Naive B cell (primary cell): ENCODE data around the gene POLD1. TPM values are rescaled to one million over a fixed set of nuclear protein-coding genes. Genes with fewer than 3 reads are reported as not detected.
A peak's percentile ranks its signal among the peaks of the same experiment; 100 is the strongest.
"Not testable (repeated sequence)": the region's sequence is repeated elsewhere in the genome, so short reads cannot be mapped to it uniquely, and the experiment has no call there.

ENCODE experiments used
- ATAC-seq, 2 donors: fragments of 150-1000 bp; cut with Tn5 transposase; 2 replicates each; pipeline ENCODE4 v1.10.0; 2021; ENCODE audit warnings: low read depth in 2 of 2, mild to moderate bottlenecking in 2 of 2, moderate library complexity in 2 of 2
- DNase-seq: peaks from one replicate; pipeline ENCODE4 v3.0.0; 2022
- H3K27ac Mint-ChIP-seq, 6 donors: one replicate each; pipeline ENCODE4 v1.8.0; 2020 to 2022; ENCODE audit warnings: mild to moderate bottlenecking in 6 of 6, mixed read lengths in 6 of 6, moderate library complexity in 5 of 6, inconsistent platforms in 2 of 6
- H3K27me3 Mint-ChIP-seq, 3 donors: one replicate each; pipeline ENCODE4 v1.8.0; 2021 to 2022; ENCODE audit warnings: mixed read lengths in 3 of 3, mild to moderate bottlenecking in 1 of 3
- H3K36me3 Mint-ChIP-seq, 2 donors: one replicate each; pipeline ENCODE4 v1.8.0; 2020 to 2022; ENCODE audit warnings: mixed read lengths in 2 of 2, inconsistent platforms in 1 of 2, mild to moderate bottlenecking in 1 of 2
- H3K4me1 Mint-ChIP-seq, 3 donors: one replicate each; pipeline ENCODE4 v1.8.0; 2020 to 2022; ENCODE audit warnings: mixed read lengths in 3 of 3, inconsistent platforms in 1 of 3, mild to moderate bottlenecking in 1 of 3, moderate library complexity in 1 of 3
- H3K4me3 Mint-ChIP-seq, 8 donors: one replicate each; pipeline ENCODE4 v1.8.0; 2020 to 2022; ENCODE audit warnings: mild to moderate bottlenecking in 8 of 8, mixed read lengths in 8 of 8, moderate library complexity in 8 of 8, inconsistent platforms in 2 of 8
- H3K9me3 Mint-ChIP-seq, 7 donors: one replicate each; pipeline ENCODE4 v1.8.0; 2020 to 2022; ENCODE audit warnings: mixed read lengths in 7 of 7, mild to moderate bottlenecking in 5 of 7, inconsistent platforms in 2 of 7, moderate library complexity in 1 of 7
- polyA plus RNA-seq, 6 donors: library from polyadenylated mRNA; unstranded; fragments of 300-500 nt; fragmentation: Illumina TruSeq; gene quantifications; one replicate each; pipeline ENCODE4 v1.2.3, GENCODE V29; 2021; ENCODE audit warnings: low read depth in 6 of 6

Gene POLD1
- polyA plus RNA-seq, 6 donors from 2014 or later: 22.9 to 46.7 (median 32.1) TPM

DNA sequence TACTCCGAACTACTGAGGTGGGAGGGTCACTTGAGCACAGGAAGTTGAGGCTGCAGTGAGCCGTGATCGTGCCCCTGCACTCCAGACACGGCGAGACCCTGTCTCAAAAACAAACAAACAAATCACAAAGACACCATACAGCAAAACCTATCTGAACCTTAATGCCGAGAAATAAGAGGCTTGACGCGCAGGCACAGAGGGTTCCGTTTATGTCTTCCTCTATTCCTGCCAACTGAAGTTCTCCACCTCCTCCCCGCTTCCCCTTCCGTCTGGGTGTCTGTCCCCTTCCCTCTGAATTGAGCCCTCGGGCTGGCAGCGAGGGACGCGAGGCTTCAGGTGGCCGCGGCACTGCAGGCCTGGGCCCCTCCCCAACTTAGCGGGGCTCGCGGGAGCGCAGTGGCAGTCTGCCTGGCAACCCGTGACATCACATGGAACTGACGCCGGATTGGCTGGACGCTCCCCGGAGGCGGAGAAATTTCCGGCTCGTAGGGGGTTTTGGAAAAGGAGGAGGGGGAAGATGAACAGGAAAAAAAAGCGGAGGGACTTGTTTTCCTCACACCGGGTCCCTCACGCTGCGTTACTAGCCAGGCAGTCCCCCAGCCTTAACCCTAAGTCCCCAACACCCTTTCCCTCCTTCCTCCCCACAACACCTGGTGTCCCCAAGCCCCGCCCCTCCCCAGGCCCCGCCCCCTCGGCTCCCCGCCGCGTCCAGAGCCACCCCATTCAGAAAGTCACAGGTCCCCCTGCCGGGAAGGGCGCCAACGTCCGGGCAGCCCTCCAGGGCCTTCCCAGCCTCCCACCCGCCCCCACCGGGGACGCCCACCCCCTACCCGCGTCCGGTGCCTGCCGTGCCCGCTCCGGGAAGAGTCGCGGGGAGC, 47.4 kb downstream of the POLD1 start:
- peak; percentile 92 for DNase-seq
- Mint-ChIP-seq H3K9me3 (no peaks in the 10 kb centered on the region), H3K27ac (peak overlapping the region; percentile 99 to 100 (median 100)), H3K4me1 (peaks cover 56 to 86% (median 81%) of the 10 kb centered on the region in 3 donors), H3K27me3 (no peaks in the 10 kb centered on the region), H3K36me3 (no peaks in the 10 kb centered on the region), H3K4me3 (peak overlapping the region; percentile 89 to 98 (median 95))
- peak; percentile 61 to 67 for ATAC-seq

DNA sequence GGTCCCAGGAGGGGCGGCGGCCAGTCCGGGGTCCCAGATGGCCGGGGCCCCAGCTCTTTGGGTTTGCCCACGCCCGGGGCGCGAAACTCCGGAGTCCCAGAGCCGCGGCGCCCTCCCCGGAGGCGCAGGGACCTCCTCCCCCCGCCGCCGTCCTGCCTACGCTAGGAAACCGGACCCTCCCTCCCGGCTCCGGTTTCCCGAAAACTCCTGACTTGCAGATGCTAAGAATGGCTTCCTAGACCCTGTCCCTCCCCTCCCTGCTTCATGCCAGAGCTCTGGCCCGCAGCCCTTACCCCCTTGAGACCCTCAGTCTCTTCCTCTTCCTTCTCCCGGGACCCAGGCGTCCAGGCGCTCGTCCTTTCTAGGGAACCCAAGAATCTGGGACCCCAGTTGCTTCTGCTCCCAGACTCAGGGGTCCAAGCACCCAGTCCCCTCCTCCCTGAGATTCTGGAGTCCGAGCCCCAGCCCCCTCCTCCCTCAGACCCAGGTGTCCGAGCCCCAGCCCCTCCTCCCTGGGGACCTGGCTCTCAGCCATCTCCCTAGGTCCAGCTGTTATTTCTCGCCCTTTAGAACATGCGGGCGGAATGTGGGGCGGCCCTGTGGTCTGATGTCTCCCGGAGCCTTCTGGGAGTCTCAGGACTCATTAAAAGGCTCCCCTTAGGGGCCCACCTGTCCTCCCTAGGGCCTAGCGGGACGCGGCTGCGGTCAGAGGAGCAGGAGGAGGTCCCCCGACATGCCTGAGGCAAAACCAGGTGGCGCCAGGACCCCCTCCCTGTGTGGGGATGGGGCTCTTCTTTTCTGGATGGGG, 48.3 kb downstream of the POLD1 start, which contains the start of gene MYBPC2:
MYBPC2 (plus strand) TSS at position 672 of the 808 bp plus-strand sequence; CDS start at position 734, 62 bp downstream.
- Mint-ChIP-seq H3K9me3 (no peaks in the 10 kb centered on the region), H3K27me3 (no peaks in the 10 kb centered on the region), H3K4me3 (peak within 1 kb of the TSS; percentile 89 to 98 (median 95)), H3K36me3 (no peaks in the 10 kb centered on the region), H3K4me1 (peaks cover 63 to 89% (median 86%) of the 10 kb centered on the region in 3 donors), H3K27ac (peak within 1 kb of the TSS; percentile 99 to 100 (median 100))
- DNase-seq: no peak
- ATAC-seq: no peak

DNA sequence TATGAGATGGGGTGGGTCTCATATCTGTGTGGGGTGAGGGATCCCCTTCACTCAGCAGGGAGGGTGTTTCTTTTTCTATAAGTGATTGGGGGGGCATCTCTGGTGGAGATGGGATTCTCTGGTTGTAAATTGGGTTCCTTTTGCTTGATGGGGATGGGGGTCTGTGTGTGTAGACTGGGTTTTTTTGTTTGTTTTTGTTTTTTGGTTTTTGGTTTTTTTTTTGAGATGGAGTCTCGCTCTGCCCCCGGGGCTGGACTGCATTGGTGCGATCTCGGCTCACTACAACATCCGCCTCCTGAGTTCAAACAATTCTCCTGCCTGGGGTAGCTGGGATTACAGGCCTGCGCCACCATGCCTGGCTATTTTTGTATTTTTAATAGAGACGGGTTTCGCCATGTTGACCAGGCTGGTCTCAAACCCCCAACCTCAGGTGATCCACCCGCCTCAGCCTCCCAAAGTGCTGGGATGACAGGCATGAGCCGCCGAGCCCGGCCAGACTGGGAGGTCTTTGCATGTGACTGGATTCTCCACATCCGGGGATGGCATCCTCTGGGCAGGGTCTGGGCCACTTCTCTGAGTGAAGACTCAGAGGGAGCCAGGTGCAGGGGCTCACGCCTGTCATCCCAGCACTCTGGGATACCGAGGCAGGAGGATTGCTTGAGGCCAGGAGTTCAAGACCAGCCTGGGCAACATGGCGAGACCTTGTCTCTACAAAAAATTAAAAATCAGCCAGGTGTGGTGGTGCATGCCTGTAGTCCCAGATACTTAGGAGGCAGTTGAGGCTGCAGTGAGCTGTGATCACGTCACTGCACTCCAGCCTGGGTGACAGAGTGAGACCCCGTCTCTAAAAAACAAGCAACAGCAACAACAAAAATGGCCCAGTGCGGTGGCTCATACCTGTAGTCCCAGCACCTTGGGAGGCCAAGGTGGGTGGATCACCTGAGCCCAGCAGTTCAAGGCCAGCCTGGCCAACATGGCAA, 49.3 kb downstream of the POLD1 start:
- Mint-ChIP-seq H3K36me3 (peaks cover 0 to 9% of the 10 kb centered on the region in 2 donors), H3K9me3 (peaks cover 0 to 5% (median 0%) of the 10 kb centered on the region in 7 donors), H3K27me3 (no peaks in the 10 kb centered on the region), H3K27ac (peak overlapping the region; percentile 96 to 99 (median 97)), H3K4me3 (peak overlapping the region; percentile 81 to 95 (median 88)), H3K4me1 (peaks cover 70 to 88% (median 79%) of the 10 kb centered on the region in 3 donors)
- ATAC-seq (no peak), DNase-seq (no peak)

DNA sequence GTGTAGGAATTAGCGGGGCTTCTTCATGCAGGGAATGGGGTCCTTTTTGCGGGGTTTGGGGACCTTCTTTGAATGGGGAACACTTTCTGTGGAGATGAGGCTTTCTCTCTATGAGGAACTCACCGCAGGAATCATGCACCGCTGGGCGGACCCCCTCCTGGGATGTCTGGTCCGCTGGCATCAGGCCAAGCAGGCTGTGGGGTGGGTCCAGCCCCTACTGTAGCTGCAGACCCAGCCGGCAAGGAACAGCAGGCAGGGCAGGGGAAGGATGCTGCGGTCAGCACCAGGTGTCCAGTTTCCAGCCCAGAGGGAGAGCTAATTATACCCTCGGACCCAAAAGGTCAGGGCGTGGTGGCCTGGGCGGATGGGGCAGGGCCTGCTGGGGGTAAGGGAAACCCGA, 50.4 kb downstream of the POLD1 start:
- Mint-ChIP-seq H3K4me1 (peaks cover 68 to 84% (median 69%) of the 10 kb centered on the region in 3 donors), H3K27ac (peak overlapping the region; percentile 96 to 99 (median 97)), H3K27me3 (no peaks in the 10 kb centered on the region), H3K36me3 (peaks cover 0 to 19% of the 10 kb centered on the region in 2 donors), H3K9me3 (peaks cover 0 to 5% (median 0%) of the 10 kb centered on the region in 7 donors), H3K4me3 (peak overlapping the region; percentile 81 to 95 (median 86))
- ATAC-seq (peak; percentile 16 to 17), DNase-seq (peak; percentile 84)

DNA sequence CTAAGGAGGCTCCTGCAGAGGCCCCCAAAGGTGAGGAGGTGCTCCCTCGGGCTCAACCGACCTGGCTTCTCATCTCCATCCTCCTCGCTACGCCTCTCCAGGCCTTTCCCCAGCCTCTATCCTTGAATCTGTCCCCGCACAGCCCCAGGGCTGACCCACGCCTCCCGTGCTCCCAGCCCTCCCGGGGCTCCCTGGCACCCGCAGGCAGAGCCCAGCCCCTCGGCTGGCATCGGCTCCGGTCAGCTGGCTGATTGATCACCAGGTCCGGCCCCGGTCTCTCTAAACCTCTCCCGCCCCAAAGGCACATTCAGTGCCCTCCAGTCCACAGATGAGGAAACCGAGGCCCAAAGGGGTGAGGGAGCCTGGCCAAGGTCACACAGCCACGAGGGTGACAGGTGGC, 51.1 kb downstream of the POLD1 start:
- Mint-ChIP-seq H3K27ac (peak overlapping the region in 3 of 6 donors; percentile 43 to 97 (median 49)), H3K9me3 (peaks cover 0 to 5% (median 0%) of the 10 kb centered on the region in 7 donors), H3K4me1 (peaks cover 62 to 81% (median 73%) of the 10 kb centered on the region in 3 donors), H3K36me3 (peaks cover 0 to 20% of the 10 kb centered on the region in 2 donors), H3K4me3 (peak overlapping the region in 7 of 8 donors; percentile 38 to 95 (median 86)), H3K27me3 (no peaks in the 10 kb centered on the region)
- no peak for DNase-seq
- ATAC-seq: no peak

DNA sequence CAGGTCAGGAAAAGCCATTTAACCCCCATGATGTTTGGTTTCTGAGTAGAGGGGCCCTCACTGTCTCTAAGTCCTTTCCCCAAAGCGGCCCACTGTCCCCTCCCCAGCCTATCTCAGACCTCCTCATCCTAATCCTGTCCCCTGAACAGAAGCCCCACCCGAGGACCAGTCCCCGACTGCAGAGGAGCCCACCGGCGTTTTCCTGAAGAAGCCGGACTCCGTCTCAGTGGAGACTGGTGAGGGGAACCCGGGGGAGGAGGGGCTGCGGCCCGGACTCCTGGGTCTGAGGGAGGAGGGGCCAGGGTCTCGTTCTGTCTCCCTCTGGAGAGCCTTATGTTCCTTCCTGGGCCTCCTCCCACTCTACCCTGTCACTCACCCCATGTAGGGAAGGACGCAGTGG, 51.5 kb downstream of the POLD1 start:
- no peaks in the 10 kb centered on the region for H3K27me3 Mint-ChIP-seq
- no peak for ATAC-seq

DNA sequence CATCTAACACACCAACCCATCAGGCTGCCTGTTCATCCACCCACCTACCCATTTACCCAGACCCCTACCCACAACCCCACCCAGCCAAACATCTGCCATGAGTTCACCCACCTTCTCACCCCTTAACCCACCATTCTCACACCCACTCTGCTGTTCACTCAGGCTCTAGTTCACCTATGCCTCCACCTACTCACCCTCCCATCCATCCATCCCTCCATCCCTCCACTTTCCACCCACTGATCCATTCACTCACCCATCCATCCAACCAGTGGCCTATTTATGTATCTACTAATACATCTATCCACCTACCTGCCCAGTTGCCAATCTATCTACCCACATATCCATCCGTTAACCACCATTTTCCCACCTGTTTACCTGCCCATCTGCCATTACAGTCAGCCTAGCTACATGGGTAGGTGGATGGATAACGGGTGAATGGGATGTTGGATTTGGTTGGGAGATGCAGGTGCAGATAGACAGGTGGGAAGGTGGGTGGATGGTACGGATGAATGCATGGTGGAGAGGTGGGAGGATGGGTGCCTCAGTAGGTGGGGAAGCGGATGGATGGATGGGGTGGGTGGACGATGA, 53.8 kb downstream of the POLD1 start:
- DNase-seq: no peak
- Mint-ChIP-seq H3K4me3 (no peak overlapping the region), H3K9me3 (peaks cover 0 to 5% (median 0%) of the 10 kb centered on the region in 7 donors), H3K27me3 (no peaks in the 10 kb centered on the region), H3K27ac (peak overlapping the region in 3 of 6 donors; percentile 6 to 77 (median 75)), H3K36me3 (peaks cover 0 to 20% of the 10 kb centered on the region in 2 donors), H3K4me1 (peaks cover 43 to 59% (median 51%) of the 10 kb centered on the region in 3 donors)
- no peak for ATAC-seq

More for the DNA sequence above, 51.5 kb downstream of the POLD1 start:
- Mint-ChIP-seq H3K27ac (peak overlapping the region in 3 of 6 donors; percentile 43 to 91 (median 49)), H3K36me3 (peaks cover 0 to 20% of the 10 kb centered on the region in 2 donors), H3K9me3 (peaks cover 0 to 5% (median 0%) of the 10 kb centered on the region in 7 donors), H3K4me1 (peaks cover 58 to 77% (median 71%) of the 10 kb centered on the region in 3 donors), H3K4me3 (peak overlapping the region in 5 of 8 donors; percentile 38 to 95 (median 75))
- no peak for DNase-seq

DNA sequence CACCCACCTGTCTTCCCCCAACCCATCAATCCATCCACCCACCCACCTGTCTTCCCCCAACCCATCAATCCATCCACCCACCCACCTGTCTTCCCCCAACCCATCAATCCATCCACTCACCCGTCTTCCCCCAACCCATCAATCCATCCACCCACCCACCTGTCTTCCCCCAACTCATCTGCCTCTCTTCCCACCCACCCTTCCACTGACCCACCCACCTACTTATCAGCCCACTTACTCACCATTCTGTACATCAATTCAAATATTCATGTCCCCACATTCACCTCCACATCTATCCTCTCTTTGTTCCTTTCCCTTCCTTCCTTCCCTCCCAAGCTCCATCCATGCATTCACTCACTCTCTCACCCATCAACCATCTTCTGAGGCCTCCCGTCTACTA, 55.0 kb downstream of the POLD1 start:
- H3K4me3 Mint-ChIP-seq, ATAC-seq, H3K27me3 Mint-ChIP-seq, DNase-seq, H3K9me3 Mint-ChIP-seq: not testable (repeated sequence)
- peaks cover 31 to 50% (median 47%) of the 10 kb centered on the region in 3 donors for H3K4me1 Mint-ChIP-seq
- peaks cover 0 to 27% of the 10 kb centered on the region in 2 donors for H3K36me3 Mint-ChIP-seq
- peak overlapping the region in 1 of 6 donors; percentile 66 for H3K27ac Mint-ChIP-seq

DNA sequence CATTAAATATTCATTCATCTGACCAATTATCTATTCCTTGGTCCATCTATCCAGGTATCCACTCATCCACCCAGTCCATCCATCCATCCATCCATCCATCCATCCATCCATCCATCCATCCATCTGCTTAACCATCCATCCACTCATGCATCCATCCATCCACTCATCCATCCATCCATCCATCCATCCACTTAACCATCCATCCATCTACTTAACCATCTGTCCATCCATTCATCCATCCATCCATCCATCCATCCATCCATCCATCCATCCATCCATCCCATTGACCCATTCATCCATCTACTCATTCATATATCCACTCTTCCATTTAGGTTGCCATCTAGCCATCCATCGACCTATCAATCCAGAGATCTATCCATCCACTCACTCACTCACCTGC, 59.9 kb downstream of the POLD1 start:
- Mint-ChIP-seq H3K36me3 (peaks cover 0 to 25% of the 10 kb centered on the region in 2 donors), H3K27me3 (no peaks in the 10 kb centered on the region), H3K4me1 (peaks cover 0 to 12% (median 5%) of the 10 kb centered on the region in 3 donors), H3K9me3 (peaks cover 0 to 5% (median 0%) of the 10 kb centered on the region in 7 donors), H3K4me3 (no peak overlapping the region), H3K27ac (peak overlapping the region in 1 of 6 donors; percentile 57)
- no peak for DNase-seq
- ATAC-seq: no peak

DNA sequence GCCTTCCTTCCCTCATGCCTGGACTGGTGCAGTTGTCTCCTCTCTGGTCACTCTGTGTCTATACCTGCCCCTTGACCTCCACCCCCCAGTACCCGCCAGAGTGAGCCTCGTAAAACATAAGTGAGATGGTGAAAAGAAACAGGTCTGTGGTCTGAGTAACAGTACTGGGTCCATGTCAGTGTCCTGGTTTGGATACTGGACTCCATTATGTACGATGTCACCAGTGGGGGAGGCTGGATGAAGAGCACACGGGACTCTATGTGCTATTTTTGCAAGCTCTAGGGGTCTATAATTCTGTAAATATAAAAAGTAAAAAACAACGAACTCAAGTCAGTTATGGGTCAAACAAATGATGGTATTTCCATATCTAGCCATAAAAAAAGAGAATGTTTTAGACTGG, 62.9 kb downstream of the POLD1 start:
- peaks cover 0 to 5% (median 0%) of the 10 kb centered on the region in 7 donors for H3K9me3 Mint-ChIP-seq
- H3K4me1 Mint-ChIP-seq: peaks cover 0 to 7% (median 7%) of the 10 kb centered on the region in 3 donors
- ATAC-seq (no peak), DNase-seq (no peak)
- H3K4me3 Mint-ChIP-seq: peak overlapping the region in 1 of 8 donors; percentile 62
- peaks cover 0 to 20% of the 10 kb centered on the region in 2 donors for H3K36me3 Mint-ChIP-seq
- no peak overlapping the region for H3K27ac Mint-ChIP-seq
- no peaks in the 10 kb centered on the region for H3K27me3 Mint-ChIP-seq

DNA sequence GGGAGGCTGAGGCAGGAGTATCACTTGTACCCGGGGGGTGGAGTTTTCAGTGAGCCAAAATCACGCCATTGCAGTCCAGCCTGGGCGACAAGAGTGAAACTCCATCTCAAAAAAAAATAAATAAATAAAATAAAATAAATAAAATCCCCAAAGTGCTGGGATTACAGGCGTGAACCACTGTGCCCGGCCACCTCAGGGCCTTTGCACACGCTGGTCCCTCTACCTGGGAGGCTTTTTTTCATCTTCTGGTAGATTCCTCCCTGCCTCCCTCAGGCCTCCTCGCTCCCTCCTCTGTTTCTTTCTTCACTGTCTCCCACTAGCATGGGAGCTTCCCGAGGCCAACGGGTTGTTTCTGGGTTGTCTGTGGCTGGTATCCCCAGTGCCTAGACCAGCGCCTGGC, 63.6 kb downstream of the POLD1 start:
- H3K4me1 Mint-ChIP-seq: peaks cover 0 to 7% (median 7%) of the 10 kb centered on the region in 3 donors
- H3K27me3 Mint-ChIP-seq: no peaks in the 10 kb centered on the region
- DNase-seq (no peak), ATAC-seq (no peak)
- H3K36me3 Mint-ChIP-seq: peaks cover 0 to 20% of the 10 kb centered on the region in 2 donors
- peak overlapping the region in 2 of 6 donors; percentile 20 to 27 for H3K27ac Mint-ChIP-seq
- H3K4me3 Mint-ChIP-seq: no peak overlapping the region
- peaks cover 0 to 5% (median 0%) of the 10 kb centered on the region in 7 donors for H3K9me3 Mint-ChIP-seq
